Left lung (tissue), 10 donors: ENCODE data around the gene SYCE3. TPM values are rescaled to one million over a fixed set of nuclear protein-coding genes. Genes with fewer than 3 reads are reported as not detected.

Experiments
- ATAC-seq: fragments of 200-7000 bp; cut with Tn5 transposase; one replicate; pipeline ENCODE4 v1.9.1; 2020; ENCODE audit warnings: moderate library complexity
- DNase-seq, 4 donors: peaks; one replicate each; pipeline ENCODE4 v3.0.0-alpha.2; 2013 to 2020
- H3K27ac ChIP-seq, 2 donors: fragments of 200-600 bp; sonication (generic) in 1 of 2; one replicate each; pipeline versions ENCODE4 v1.5.0 to v1.8.0; 2020 to 2021
- H3K27me3 ChIP-seq, 2 donors: fragments of 200-600 bp; sonication (generic) in 1 of 2; one replicate each; pipeline versions ENCODE4 v1.5.0 to v1.8.0; 2020 to 2021
- H3K36me3 ChIP-seq, 2 donors: fragments of 200-600 bp; sonication (generic) in 1 of 2; one replicate each; pipeline versions ENCODE4 v1.5.0 to v1.8.0; 2020 to 2021
- H3K4me1 ChIP-seq, 2 donors: fragments of 200-600 bp; one replicate each; pipeline ENCODE4 v1.8.0; 2021
- H3K4me3 ChIP-seq, 2 donors: fragments of 200-600 bp; sonication (generic) in 1 of 2; one replicate each; pipeline versions ENCODE4 v1.5.0 to v1.8.0; 2020 to 2021; ENCODE audit warnings: mild to moderate bottlenecking in 1 of 2
- H3K9me3 ChIP-seq, 2 donors: fragments of 200-600 bp; sonication (generic) in 1 of 2; one replicate each; pipeline versions ENCODE4 v1.5.0 to v1.8.0; 2020 to 2021
- CTCF ChIP-seq, 2 donors: fragments of 200-600 bp; sonication (generic) in 1 of 2; IDR thresholded peaks; one replicate each; pipeline versions ENCODE4 v1.5.0 to v1.8.0; 2021; ENCODE audit warnings: antibody characterized with exemption in 2 of 2
- intact Hi-C, 2 donors: fragments of 100-400 bp; cut with DNase I; formaldehyde crosslinking; loops; one replicate each; pipeline versions ENCODE4 v1.11.2 to v1.14.2; 2022
- polyA plus RNA-seq, 6 donors: library from polyadenylated mRNA; unstranded; fragments of 120-200 nt; gene quantifications; one replicate each; pipeline ENCODE4 v1.2.1, GENCODE V29; 2013; ENCODE audit not compliant: insufficient read length in 6 of 6
- total RNA-seq, 2 donors: library from RNA; stranded (reverse); fragmentation: NEBNext Ultra II Directional; extraction: Animal tissue kit (Norgen Biotek cat#: 25700); gene quantifications; one replicate each; pipeline ENCODE4 v1.2.1, GENCODE V29; 2021
- donor health status: DM: no; HTN: yes; CAD: no.
- donor health status: DM: no; HTN: no; CAD: no.

SYCE3 gene
- total and polyA plus RNA-seq, 8 donors, result not detected

- no peak for TF ChIP-seq CTCF (IDR thresholded peaks at IDR 0.05)
- Histone ChIP-seq H3K36me3 (peaks cover 0 to 25% of the 10 kb centered on the region in 2 donors), H3K9me3 (no peaks in the 10 kb centered on the region), H3K4me1 (peaks cover 10 to 38% of the 10 kb centered on the region in 2 donors), H3K27ac (no peak overlapping the region), H3K4me3 (no peak overlapping the region), H3K27me3 (peaks cover 0 to 5% of the 10 kb centered on the region in 2 donors)
- DNase-seq, result no peak
- no peak for ATAC-seq
- intact Hi-C loops, result no loop called here
Measured at GRCh38 chr22:50579752-50580151, 17.0 kb upstream of the SYCE3 start.

GRCh38 chr22:50578776-50579310 is 16.1 kb upstream of the SYCE3 start:
- Histone ChIP-seq H3K27ac (no peak overlapping the region), H3K36me3 (peaks cover 0 to 30% of the 10 kb centered on the region in 2 donors), H3K4me3 (no peak overlapping the region), H3K27me3 (peaks cover 0 to 5% of the 10 kb centered on the region in 2 donors), H3K9me3 (no peaks in the 10 kb centered on the region), H3K4me1 (peaks cover 10 to 37% of the 10 kb centered on the region in 2 donors)
- TF ChIP-seq CTCF (IDR thresholded peaks at IDR 0.05), result no peak
- ATAC-seq, result no peak
- intact Hi-C loops, result no loop called here
- DNase-seq, result no peak

GRCh38 chr22:50577987-50578775 is 15.5 kb upstream of the SYCE3 start, which contains the start of gene CPT1B:
Gene CPT1B (minus strand): TSS chr22:50578427. CDS start chr22:50577915, 512 bp downstream.
- no peak for TF ChIP-seq CTCF (IDR thresholded peaks at IDR 0.05)
- H3K4me3 ChIP-seq, result no peak within 1 kb of the TSS

GRCh38 chr22:50577697-50577986 is 14.9 kb upstream of the SYCE3 start:
- H3K27me3 ChIP-seq, result peaks cover 0 to 5% of the 10 kb centered on the region in 2 donors
- H3K4me3 ChIP-seq, result no peak overlapping the region
- peaks cover 10 to 29% of the 10 kb centered on the region in 2 donors for H3K4me1 ChIP-seq
- ATAC-seq (no peak), DNase-seq (no peak)
- no peak overlapping the region for H3K27ac ChIP-seq
- no peaks in the 10 kb centered on the region for H3K9me3 ChIP-seq
- intact Hi-C loops, result no loop called here
- H3K36me3 ChIP-seq, result peaks cover 0 to 41% of the 10 kb centered on the region in 2 donors
- no peak for TF ChIP-seq CTCF (IDR thresholded peaks at IDR 0.05)

More at GRCh38 chr22:50577987-50578775, 15.5 kb upstream of the SYCE3 start, which contains the start of gene CPT1B:
- H3K4me1 ChIP-seq, result peaks cover 10 to 31% of the 10 kb centered on the region in 2 donors
- H3K27ac ChIP-seq, result no peak within 1 kb of the TSS
- H3K9me3 ChIP-seq, result no peaks in the 10 kb centered on the region
- no peak for DNase-seq
- ATAC-seq, result no peak
- intact Hi-C loops, result no loop called here
- peaks cover 0 to 37% of the 10 kb centered on the region in 2 donors for H3K36me3 ChIP-seq
- H3K27me3 ChIP-seq, result peaks cover 0 to 5% of the 10 kb centered on the region in 2 donors
